ENCODE data around the gene ETNK1.

DNA sequence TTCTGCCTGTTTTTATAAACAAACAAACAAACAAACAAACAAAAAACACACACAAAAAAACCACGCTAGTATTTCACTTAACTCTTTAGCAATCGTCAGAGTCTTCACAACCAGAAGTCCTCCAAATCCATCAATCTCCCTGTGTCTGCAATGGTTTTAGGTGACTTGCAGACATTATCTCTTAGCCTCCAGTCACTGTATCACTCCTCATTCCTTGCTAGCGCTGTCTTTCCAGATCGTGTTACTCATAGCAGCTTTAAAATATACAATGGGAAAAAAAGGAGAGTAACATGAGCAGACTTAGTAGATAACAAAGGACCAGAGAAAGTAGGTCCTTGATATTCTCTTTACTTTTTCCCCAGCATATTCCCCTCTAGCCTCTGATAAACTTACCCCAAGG, 15.5 kb upstream of the ETNK1 start:
- TF ChIP-seq, protein P1, sequence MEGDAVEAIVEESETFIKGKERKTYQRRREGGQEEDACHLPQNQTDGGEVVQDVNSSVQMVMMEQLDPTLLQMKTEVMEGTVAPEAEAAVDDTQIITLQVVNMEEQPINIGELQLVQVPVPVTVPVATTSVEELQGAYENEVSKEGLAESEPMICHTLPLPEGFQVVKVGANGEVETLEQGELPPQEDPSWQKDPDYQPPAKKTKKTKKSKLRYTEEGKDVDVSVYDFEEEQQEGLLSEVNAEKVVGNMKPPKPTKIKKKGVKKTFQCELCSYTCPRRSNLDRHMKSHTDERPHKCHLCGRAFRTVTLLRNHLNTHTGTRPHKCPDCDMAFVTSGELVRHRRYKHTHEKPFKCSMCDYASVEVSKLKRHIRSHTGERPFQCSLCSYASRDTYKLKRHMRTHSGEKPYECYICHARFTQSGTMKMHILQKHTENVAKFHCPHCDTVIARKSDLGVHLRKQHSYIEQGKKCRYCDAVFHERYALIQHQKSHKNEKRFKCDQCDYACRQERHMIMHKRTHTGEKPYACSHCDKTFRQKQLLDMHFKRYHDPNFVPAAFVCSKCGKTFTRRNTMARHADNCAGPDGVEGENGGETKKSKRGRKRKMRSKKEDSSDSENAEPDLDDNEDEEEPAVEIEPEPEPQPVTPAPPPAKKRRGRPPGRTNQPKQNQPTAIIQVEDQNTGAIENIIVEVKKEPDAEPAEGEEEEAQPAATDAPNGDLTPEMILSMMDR (IDR thresholded peaks at IDR 0.05), result no peak
- TF ChIP-seq POLR2AphosphoS5 (IDR thresholded peaks at IDR 0.05; ENCODE audit: insufficient read depth in 1 of 2, low read depth in 1 of 2), result no peak
